Body of pancreas (tissue), 4 donors: ENCODE results near the gene NYNRIN.

ENCODE experiments used
- POLR2A ChIP-seq, 3 donors: fragments of 450-650 bp; IDR thresholded peaks; one replicate each; pipeline ENCODE4 v1.6.1; 2016; ENCODE audit warnings: antibody characterized with exemption in 3 of 3, mild to moderate bottlenecking in 2 of 3
- TF ChIP-seq, protein P1 (sequence below), 7 experiments: fragments of 450-650 bp in 4 of 7; fragments of 200-600 bp in 3 of 7; sonication (generic) in 3 of 7; IDR thresholded peaks; one replicate each; pipeline ENCODE4 v1.5.1; 2016 to 2019; ENCODE audit warnings: antibody characterized with exemption in 7 of 7

DNA sequence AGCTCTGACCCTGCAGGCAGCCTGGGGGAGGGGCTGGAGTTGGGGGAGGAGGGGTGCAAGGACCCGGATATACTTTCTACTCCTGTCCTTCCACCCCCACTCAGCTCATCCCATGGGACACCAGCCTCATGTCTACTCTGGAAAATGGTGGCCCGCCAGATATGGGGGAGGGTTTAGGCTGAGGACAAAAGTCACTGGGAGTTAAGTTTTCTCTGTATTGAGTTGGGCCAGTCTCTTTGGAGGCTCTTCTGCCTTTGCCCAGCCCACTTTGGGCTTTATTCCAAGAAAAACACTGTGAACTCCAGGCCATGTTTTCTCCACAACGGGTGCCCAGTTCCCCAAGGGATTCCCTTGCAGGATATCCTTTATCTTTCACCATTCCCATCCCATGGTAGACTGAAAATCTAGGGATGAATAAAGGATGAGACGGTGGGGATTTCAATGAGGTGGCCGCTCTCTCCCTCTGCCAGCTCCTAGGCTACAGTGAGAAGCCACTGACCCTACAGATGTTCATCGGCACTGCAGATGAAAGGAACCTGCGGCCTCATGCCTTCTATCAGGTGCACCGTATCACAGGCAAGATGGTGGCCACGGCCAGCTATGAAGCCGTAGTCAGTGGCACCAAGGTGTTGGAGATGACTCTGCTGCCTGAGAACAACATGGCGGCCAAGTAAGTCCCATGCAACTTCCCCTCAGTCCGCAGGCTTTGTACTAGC, 25.9 kb upstream of the NYNRIN start:
- TF ChIP-seq, protein P1, sequence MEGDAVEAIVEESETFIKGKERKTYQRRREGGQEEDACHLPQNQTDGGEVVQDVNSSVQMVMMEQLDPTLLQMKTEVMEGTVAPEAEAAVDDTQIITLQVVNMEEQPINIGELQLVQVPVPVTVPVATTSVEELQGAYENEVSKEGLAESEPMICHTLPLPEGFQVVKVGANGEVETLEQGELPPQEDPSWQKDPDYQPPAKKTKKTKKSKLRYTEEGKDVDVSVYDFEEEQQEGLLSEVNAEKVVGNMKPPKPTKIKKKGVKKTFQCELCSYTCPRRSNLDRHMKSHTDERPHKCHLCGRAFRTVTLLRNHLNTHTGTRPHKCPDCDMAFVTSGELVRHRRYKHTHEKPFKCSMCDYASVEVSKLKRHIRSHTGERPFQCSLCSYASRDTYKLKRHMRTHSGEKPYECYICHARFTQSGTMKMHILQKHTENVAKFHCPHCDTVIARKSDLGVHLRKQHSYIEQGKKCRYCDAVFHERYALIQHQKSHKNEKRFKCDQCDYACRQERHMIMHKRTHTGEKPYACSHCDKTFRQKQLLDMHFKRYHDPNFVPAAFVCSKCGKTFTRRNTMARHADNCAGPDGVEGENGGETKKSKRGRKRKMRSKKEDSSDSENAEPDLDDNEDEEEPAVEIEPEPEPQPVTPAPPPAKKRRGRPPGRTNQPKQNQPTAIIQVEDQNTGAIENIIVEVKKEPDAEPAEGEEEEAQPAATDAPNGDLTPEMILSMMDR (IDR thresholded peaks at IDR 0.05) = no peak
- no peak for TF ChIP-seq POLR2A (IDR thresholded peaks at IDR 0.05)
